Liver (tissue), 3 donors: ENCODE measurements around the gene GRID1.

Source experiments
- CTCF ChIP-seq: fragments of 150-350 bp; IDR thresholded peaks from 2 replicates; pipeline ENCODE4 v1.5.1; 2017; ENCODE audit warnings: improper control_type of control experiment, low read depth, low read length; ENCODE audit not compliant: missing input control
- HNF4A ChIP-seq, 2 donors: conservative IDR thresholded peaks; 2 replicates each; pipeline ENCODE4 v1.6.1; 2016; ENCODE audit warnings: antibody characterized with exemption in 2 of 2, mild to moderate bottlenecking in 2 of 2
- JUND ChIP-seq, 2 donors: IDR thresholded peaks; 2 replicates each; pipeline ENCODE4 v1.6.1; 2016; ENCODE audit warnings: antibody characterized with exemption in 2 of 2
- RAD21 ChIP-seq, 2 donors: IDR thresholded peaks; 2 replicates each; pipeline ENCODE4 v1.6.1; 2016; ENCODE audit warnings: antibody characterized with exemption in 2 of 2, mild to moderate bottlenecking in 2 of 2
- REST ChIP-seq: IDR thresholded peaks from 2 replicates; pipeline ENCODE4 v1.6.1; 2016; ENCODE audit warnings: antibody characterized with exemption, mild to moderate bottlenecking
- SP1 ChIP-seq: IDR thresholded peaks from 2 replicates; pipeline ENCODE4 v1.6.1; 2018; ENCODE audit warnings: antibody characterized with exemption, mild to moderate bottlenecking
- TAF1 ChIP-seq: conservative IDR thresholded peaks from 2 replicates; pipeline ENCODE4 v1.6.1; 2016; ENCODE audit warnings: antibody characterized with exemption, mild to moderate bottlenecking
- YY1 ChIP-seq: IDR thresholded peaks from 2 replicates; pipeline ENCODE4 v1.6.1; 2016; ENCODE audit warnings: antibody characterized with exemption, mild to moderate bottlenecking
- TF ChIP-seq, protein P1 (sequence below): IDR thresholded peaks from 2 replicates; pipeline ENCODE4 v1.6.1; 2016; ENCODE audit warnings: antibody characterized with exemption
- TF ChIP-seq, protein P2 (sequence below): IDR thresholded peaks from 2 replicates; pipeline ENCODE4 v1.6.1; 2016; ENCODE audit warnings: antibody characterized with exemption
- donor health status: healthy.
- donor health status: healthy.

- TF ChIP-seq, protein P1, sequence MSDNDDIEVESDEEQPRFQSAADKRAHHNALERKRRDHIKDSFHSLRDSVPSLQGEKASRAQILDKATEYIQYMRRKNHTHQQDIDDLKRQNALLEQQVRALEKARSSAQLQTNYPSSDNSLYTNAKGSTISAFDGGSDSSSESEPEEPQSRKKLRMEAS: no peak
- TF ChIP-seq TAF1: no peak
- TF ChIP-seq CTCF: no peak
- TF ChIP-seq REST: no peak
- no peak for TF ChIP-seq JUND (IDR thresholded peaks at IDR 0.05)
- TF ChIP-seq, protein P2, sequence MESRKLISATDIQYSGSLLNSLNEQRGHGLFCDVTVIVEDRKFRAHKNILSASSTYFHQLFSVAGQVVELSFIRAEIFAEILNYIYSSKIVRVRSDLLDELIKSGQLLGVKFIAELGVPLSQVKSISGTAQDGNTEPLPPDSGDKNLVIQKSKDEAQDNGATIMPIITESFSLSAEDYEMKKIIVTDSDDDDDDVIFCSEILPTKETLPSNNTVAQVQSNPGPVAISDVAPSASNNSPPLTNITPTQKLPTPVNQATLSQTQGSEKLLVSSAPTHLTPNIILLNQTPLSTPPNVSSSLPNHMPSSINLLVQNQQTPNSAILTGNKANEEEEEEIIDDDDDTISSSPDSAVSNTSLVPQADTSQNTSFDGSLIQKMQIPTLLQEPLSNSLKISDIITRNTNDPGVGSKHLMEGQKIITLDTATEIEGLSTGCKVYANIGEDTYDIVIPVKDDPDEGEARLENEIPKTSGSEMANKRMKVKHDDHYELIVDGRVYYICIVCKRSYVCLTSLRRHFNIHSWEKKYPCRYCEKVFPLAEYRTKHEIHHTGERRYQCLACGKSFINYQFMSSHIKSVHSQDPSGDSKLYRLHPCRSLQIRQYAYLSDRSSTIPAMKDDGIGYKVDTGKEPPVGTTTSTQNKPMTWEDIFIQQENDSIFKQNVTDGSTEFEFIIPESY: no peak
- no peak for TF ChIP-seq RAD21 (IDR thresholded peaks at IDR 0.05)
- TF ChIP-seq HNF4A (conservative IDR thresholded peaks at IDR 0.05): no peak
- no peak for TF ChIP-seq SP1
- TF ChIP-seq YY1: no peak
Observed at GRCh38 chr10:86250399-86250798, 116.2 kb downstream of the GRID1 start.
